Peyer's patch (tissue), 4 donors: ENCODE results near the gene CCDC126.

ENCODE experiments used
- POLR2A ChIP-seq, 2 donors: fragments of 450-650 bp; IDR thresholded peaks; one replicate each; pipeline ENCODE4 v1.5.1; 2017; ENCODE audit warnings: antibody characterized with exemption in 2 of 2, mild to moderate bottlenecking in 2 of 2, moderate library complexity in 2 of 2
- TF ChIP-seq, protein P1 (sequence below), 6 experiments: fragments of 450-650 bp in 4 of 6; fragments of 200-600 bp in 2 of 6; sonication (generic) in 1 of 6; IDR thresholded peaks; one replicate each; pipeline ENCODE4 v1.5.1; 2017 to 2019; ENCODE audit warnings: antibody characterized with exemption in 6 of 6, mild to moderate bottlenecking in 3 of 6, moderate library complexity in 1 of 6

DNA sequence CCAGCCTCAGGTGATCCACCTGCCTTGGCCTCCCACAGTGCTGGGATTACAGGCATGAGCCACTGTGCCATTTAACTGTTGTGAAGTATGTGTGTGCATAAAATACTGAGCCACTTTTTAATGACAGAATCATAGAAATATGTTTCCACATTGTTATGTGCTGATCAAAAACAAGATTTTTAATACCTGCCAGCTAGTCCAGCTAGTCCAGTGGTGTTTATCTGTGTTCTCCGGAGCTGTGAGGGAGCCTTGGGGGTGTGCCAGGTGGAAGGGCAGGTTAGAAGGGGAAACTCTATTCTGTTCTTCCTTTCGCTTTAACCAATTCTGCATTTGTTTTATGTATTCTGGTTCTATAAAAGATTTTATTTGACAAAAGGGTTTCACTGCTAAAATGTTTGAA lies 89.8 kb downstream of the CCDC126 start:
- TF ChIP-seq, protein P1, sequence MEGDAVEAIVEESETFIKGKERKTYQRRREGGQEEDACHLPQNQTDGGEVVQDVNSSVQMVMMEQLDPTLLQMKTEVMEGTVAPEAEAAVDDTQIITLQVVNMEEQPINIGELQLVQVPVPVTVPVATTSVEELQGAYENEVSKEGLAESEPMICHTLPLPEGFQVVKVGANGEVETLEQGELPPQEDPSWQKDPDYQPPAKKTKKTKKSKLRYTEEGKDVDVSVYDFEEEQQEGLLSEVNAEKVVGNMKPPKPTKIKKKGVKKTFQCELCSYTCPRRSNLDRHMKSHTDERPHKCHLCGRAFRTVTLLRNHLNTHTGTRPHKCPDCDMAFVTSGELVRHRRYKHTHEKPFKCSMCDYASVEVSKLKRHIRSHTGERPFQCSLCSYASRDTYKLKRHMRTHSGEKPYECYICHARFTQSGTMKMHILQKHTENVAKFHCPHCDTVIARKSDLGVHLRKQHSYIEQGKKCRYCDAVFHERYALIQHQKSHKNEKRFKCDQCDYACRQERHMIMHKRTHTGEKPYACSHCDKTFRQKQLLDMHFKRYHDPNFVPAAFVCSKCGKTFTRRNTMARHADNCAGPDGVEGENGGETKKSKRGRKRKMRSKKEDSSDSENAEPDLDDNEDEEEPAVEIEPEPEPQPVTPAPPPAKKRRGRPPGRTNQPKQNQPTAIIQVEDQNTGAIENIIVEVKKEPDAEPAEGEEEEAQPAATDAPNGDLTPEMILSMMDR (IDR thresholded peaks at IDR 0.05): no peak
- no peak for TF ChIP-seq POLR2A (IDR thresholded peaks at IDR 0.05)
